ENCODE measurements around the gene TMEM179B. TPM values are rescaled to one million over a fixed set of nuclear protein-coding genes. Genes with fewer than 3 reads are reported as not detected.

TMEM179B gene
- total and polyA plus RNA-seq, 2 of the 4 experiments (the other 2 are of a cell fraction): 29.4 to 67.1 TPM

DNA sequence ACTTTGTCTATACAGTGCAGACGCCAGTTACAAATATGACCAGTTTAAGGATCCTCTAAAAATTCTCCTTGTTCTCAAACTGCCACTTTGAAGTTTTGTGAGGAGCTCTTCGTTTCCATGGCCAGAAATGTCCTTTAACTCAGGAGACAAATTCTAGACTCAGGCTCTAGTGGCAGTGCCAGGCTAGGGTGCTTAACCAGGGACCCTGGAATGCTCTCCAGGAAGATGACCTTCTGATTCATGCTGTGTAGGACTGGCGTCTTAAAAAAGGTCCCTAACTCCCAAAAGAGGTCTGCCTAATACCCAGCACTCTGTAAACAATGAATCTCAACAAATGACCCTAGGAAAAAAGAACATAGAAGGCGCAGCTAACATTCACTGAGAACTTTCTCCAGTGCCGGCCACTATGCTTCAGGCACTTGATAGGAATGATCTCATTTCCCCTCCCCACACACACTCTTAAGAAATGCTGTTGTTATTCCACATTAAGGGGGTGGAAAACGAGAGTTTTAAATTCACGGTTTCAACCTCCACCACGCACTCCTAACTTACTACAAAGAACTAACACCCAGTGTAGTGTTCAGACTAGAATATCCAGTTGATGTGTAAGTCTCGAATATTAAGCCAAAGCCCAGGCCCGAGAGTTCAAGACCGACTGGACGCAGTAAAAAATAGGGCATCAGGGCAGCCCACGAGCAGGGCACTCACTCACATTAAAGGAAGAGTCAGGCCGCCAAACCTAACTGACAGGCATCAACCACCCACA, 17.3 kb downstream of the TMEM179B start:
- Histone ChIP-seq H3K36me3 (ENCODE audit: control insufficient read depth, insufficient read depth, low read length) (peaks cover 36% of the 10 kb centered on the region), H4K8ac (ENCODE audit: low read depth in 2 of 2, low read length in 2 of 2) (peak overlapping the region in 1 of 2 experiments; percentile 10; a peak in 2 of 4 replicates), H4K91ac (ENCODE audit: insufficient read depth, low read depth, low read length) (peak overlapping the region; percentile 23; the same call in 1 of the 2 replicates), H4K5ac (ENCODE audit: low read depth, low read length) (peak overlapping the region; percentile 8; the same call in 1 of the 2 replicates), H2BK5ac (ENCODE audit: low read depth, low read length, poor library complexity, severe bottlenecking) (peak overlapping the region; percentile 63), H4K20me1 (ENCODE audit: insufficient read depth, low read length) (peaks cover 22% of the 10 kb centered on the region), H2BK15ac (ENCODE audit: low read depth, low read length) (no peak overlapping the region), H3K9me1 (ENCODE audit: insufficient read depth, low read length) (peaks cover 26% of the 10 kb centered on the region), H3K56ac (ENCODE audit: extremely low read depth, insufficient read depth, low read length) (peak overlapping the region; percentile 78), H2BK120ac (ENCODE audit: low read depth, low read length) (no peak overlapping the region), H2BK20ac (ENCODE audit: low read depth, low read length) (no peak overlapping the region), H3K27ac (ENCODE audit: insufficient read depth, low read length) (peak overlapping the region; percentile 71), H3K4me2 (ENCODE audit: low read depth, low read length) (peak overlapping the region; percentile 89), H3K23ac (ENCODE audit: low read depth, low read length) (peak overlapping the region; percentile 78), H3K4me1 (ENCODE audit: control insufficient read depth, insufficient read depth, low read length) (peaks cover 26% of the 10 kb centered on the region), H3K79me1 (ENCODE audit: low read depth in 1 of 2, low read length in 2 of 2) (peaks cover 26 to 62% of the 10 kb centered on the region in 2 experiments), H2AFZ (replicated peaks; ENCODE audit: low read length, poor library complexity) (peak overlapping the region; percentile 99), H3K4me3 (ENCODE audit: insufficient read depth, low read depth, low read length) (peak overlapping the region; percentile 82), H3K9ac (ENCODE audit: low read depth, low read length) (peak overlapping the region; percentile 81), H3K4ac (ENCODE audit: low read depth, low read length) (peak overlapping the region; percentile 68), H2AK9ac (replicated peaks; ENCODE audit: low read depth, low read length, poor library complexity) (peak overlapping the region; percentile 99), H3K18ac (ENCODE audit: low read depth, low read length) (peak overlapping the region; percentile 19), H3K9me3 (ENCODE audit: control insufficient read depth, insufficient read depth, low read length) (no peaks in the 10 kb centered on the region), H2AK5ac (ENCODE audit: low read depth, low read length) (peak overlapping the region; percentile 65), H3K14ac (replicated peaks; ENCODE audit: low read depth, low read length) (peak overlapping the region; percentile 80), H3K27me3 (ENCODE audit: control insufficient read depth, insufficient read depth, low read length) (no peaks in the 10 kb centered on the region)
- ATAC-seq (ENCODE audit: low read depth) (peak; percentile 21), DNase-seq (peak; percentile 55)
- WGBS, 2 experiments (ENCODE audit: extremely low coverage in 2 of 2, insufficient read length in 1 of 2): 3% methylated on average over 5 of the region's 14 CpGs; no CpG with 5 or more reads in 1 of the 2 experiments
- intact Hi-C loops (cut with micrococcal nuclease) (loop anchor here (2.0 kb wide), 1 partner anchor 14 kb away; no protein-coding TSS in a partner anchor), dilution Hi-C loops (cut with HindIII; ENCODE audit: low sequenced_read_pairs, unreplicated experiment) (no loop called here), in situ Hi-C loops (cut with MboI; ENCODE audit: low sequenced_read_pairs) (no loop called here)
- POLR2A ChIA-PET (ENCODE audit: unreplicated experiment): no interaction called here
- TSS peak; percentile 55 for BruUV-seq (replicated peaks)
- no peak for TF ChIP-seq RAD21 (IDR thresholded peaks at IDR 0.05; ENCODE audit: low read length)
- TF ChIP-seq BHLHE40 (IDR thresholded peaks at IDR 0.05; ENCODE audit: low read depth, low read length): no peak
- TF ChIP-seq SMC3 (IDR thresholded peaks at IDR 0.05; ENCODE audit: low read depth, low read length): no peak
- no peak for TF ChIP-seq POLR2A (IDR thresholded peaks at IDR 0.05; ENCODE audit: low read depth, low read length)
- TF ChIP-seq, protein P1, sequence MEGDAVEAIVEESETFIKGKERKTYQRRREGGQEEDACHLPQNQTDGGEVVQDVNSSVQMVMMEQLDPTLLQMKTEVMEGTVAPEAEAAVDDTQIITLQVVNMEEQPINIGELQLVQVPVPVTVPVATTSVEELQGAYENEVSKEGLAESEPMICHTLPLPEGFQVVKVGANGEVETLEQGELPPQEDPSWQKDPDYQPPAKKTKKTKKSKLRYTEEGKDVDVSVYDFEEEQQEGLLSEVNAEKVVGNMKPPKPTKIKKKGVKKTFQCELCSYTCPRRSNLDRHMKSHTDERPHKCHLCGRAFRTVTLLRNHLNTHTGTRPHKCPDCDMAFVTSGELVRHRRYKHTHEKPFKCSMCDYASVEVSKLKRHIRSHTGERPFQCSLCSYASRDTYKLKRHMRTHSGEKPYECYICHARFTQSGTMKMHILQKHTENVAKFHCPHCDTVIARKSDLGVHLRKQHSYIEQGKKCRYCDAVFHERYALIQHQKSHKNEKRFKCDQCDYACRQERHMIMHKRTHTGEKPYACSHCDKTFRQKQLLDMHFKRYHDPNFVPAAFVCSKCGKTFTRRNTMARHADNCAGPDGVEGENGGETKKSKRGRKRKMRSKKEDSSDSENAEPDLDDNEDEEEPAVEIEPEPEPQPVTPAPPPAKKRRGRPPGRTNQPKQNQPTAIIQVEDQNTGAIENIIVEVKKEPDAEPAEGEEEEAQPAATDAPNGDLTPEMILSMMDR (conservative IDR thresholded peaks at IDR 0.05; ENCODE audit: low read depth, low read length): no peak
- TF ChIP-seq MAZ (IDR thresholded peaks at IDR 0.05; ENCODE audit: borderline replicate concordance, low read depth, low read length): no peak
- TF ChIP-seq FOS (IDR thresholded peaks at IDR 0.05; ENCODE audit: low read depth, low read length): no peak
- TF ChIP-seq RCOR1 (IDR thresholded peaks at IDR 0.05; ENCODE audit: insufficient replicate concordance, low read length): no peak
- CTCF ChIA-PET: no interaction called here

Measured in IMR-90 (cell line).